Measurements from ENCODE around the gene PLA2G2C. TPM values are rescaled to one million over a fixed set of nuclear protein-coding genes. Genes with fewer than 3 reads are reported as not detected.

The PLA2G2C gene
- total RNA-seq, 2 experiments from 2014 or later = 0.44 to 0.57 TPM

- no peak for DNase-seq (ENCODE audit: low spot score)
- Histone ChIP-seq H3K4me1 (ENCODE audit: insufficient read depth, low read length, poor library complexity, severe bottlenecking) (peaks cover 66% of the 10 kb centered on the region), H2AFZ (ENCODE audit: low read length) (no peak overlapping the region), H4K20me1 (ENCODE audit: insufficient read depth, low read length) (no peaks in the 10 kb centered on the region), H3K4me3 (ENCODE audit: low read depth, low read length, poor library complexity, severe bottlenecking) (no peak overlapping the region), H3K4me2 (ENCODE audit: low read length) (no peak overlapping the region), H3K79me2 (ENCODE audit: insufficient read depth, low read depth, low read length) (no peaks in the 10 kb centered on the region), H3K9me2 (ENCODE audit: insufficient read depth, low read length) (no peaks in the 10 kb centered on the region), H3K27ac (ENCODE audit: low read depth, low read length, poor library complexity, severe bottlenecking) (no peak overlapping the region), H3K9me3 (ENCODE audit: low read length) (no peaks in the 10 kb centered on the region), H3K36me3 (ENCODE audit: insufficient read depth, low read length) (no peaks in the 10 kb centered on the region)
- ChIA-PET CTCF (ENCODE audit: unreplicated experiment) (no interaction called here), POLR2A (interaction anchor here (0.6 to 0.7 kb wide), 2 partner anchors 35 to 39 kb away, joined by 3 read pairs; no protein-coding TSS in a partner anchor)
- intact Hi-C loops (cut with micrococcal nuclease; ENCODE audit: unreplicated experiment) = no loop called here
- no TSS peak for BruUV-seq (replicated peaks)
- TF ChIP-seq CTCF (conservative IDR thresholded peaks at IDR 0.05; ENCODE audit: low read length) = no peak
- no peak for TF ChIP-seq EZH2phosphoT487 (IDR thresholded peaks at IDR 0.05; ENCODE audit: borderline replicate concordance, low read depth, low read length)
Measured at GRCh38 chr1:20198296-20198695, 12.0 kb upstream of the PLA2G2C start.

GRCh38 chr1:20197329-20197791 lies 11.0 kb upstream of the PLA2G2C start:
- TF ChIP-seq EZH2phosphoT487 (IDR thresholded peaks at IDR 0.05; ENCODE audit: borderline replicate concordance, low read depth, low read length) (no peak), CTCF (conservative IDR thresholded peaks at IDR 0.05; ENCODE audit: low read length) (no peak)
- CTCF ChIA-PET (ENCODE audit: unreplicated experiment) = no interaction called here
- Histone ChIP-seq H3K27ac (ENCODE audit: low read depth, low read length, poor library complexity, severe bottlenecking) (no peak overlapping the region), H2AFZ (ENCODE audit: low read length) (no peak overlapping the region), H4K20me1 (ENCODE audit: insufficient read depth, low read length) (no peaks in the 10 kb centered on the region), H3K9me2 (ENCODE audit: insufficient read depth, low read length) (no peaks in the 10 kb centered on the region), H3K4me2 (ENCODE audit: low read length) (no peak overlapping the region), H3K4me1 (ENCODE audit: insufficient read depth, low read length, poor library complexity, severe bottlenecking) (peaks cover 65% of the 10 kb centered on the region), H3K36me3 (ENCODE audit: insufficient read depth, low read length) (no peaks in the 10 kb centered on the region), H3K79me2 (ENCODE audit: insufficient read depth, low read depth, low read length) (no peaks in the 10 kb centered on the region), H3K4me3 (ENCODE audit: low read depth, low read length, poor library complexity, severe bottlenecking) (no peak overlapping the region), H3K9me3 (ENCODE audit: low read length) (no peaks in the 10 kb centered on the region)
- POLR2A ChIA-PET = no interaction called here
- DNase-seq (ENCODE audit: low spot score) = no peak
- no TSS peak for BruUV-seq (replicated peaks)
- intact Hi-C loops (cut with micrococcal nuclease; ENCODE audit: unreplicated experiment) = no loop called here

- H3K79me2 ChIP-seq (ENCODE audit: insufficient read depth, low read depth, low read length) = no peaks in the 10 kb centered on the region
- intact Hi-C loops (cut with micrococcal nuclease; ENCODE audit: unreplicated experiment) = loop anchor here (1.0 kb wide), 3 partner anchors 30 to 277 kb away; no protein-coding TSS in a partner anchor
- H3K36me3 ChIP-seq (ENCODE audit: insufficient read depth, low read length) = no peaks in the 10 kb centered on the region
- H3K4me2 ChIP-seq (ENCODE audit: low read length) = no peak overlapping the region; the same call in 1 of the 2 replicates
- no peak overlapping the region for H3K27ac ChIP-seq (ENCODE audit: low read depth, low read length, poor library complexity, severe bottlenecking)
- H3K9me2 ChIP-seq (ENCODE audit: insufficient read depth, low read length) = no peaks in the 10 kb centered on the region
- H2AFZ ChIP-seq (ENCODE audit: low read length) = no peak overlapping the region; the same call in 1 of the 2 replicates
- POLR2A ChIA-PET = interaction anchor here (1.0 kb wide), 1 partner anchor 32 kb away, joined by 3 read pairs; no protein-coding TSS in a partner anchor
- no peaks in the 10 kb centered on the region for H4K20me1 ChIP-seq (ENCODE audit: insufficient read depth, low read length)
- DNase-seq (ENCODE audit: low spot score) = no peak
- CTCF ChIA-PET (ENCODE audit: unreplicated experiment) = interaction anchor here (1.0 to 1.4 kb wide), 4 partner anchors 17 to 23 kb away, joined by 3 to 5 read pairs (median 4); no protein-coding TSS in a partner anchor
- peaks cover 47% of the 10 kb centered on the region for H3K4me1 ChIP-seq (ENCODE audit: insufficient read depth, low read length, poor library complexity, severe bottlenecking)
- no TSS peak for BruUV-seq (replicated peaks)
- no peak overlapping the region for H3K4me3 ChIP-seq (ENCODE audit: low read depth, low read length, poor library complexity, severe bottlenecking)
- H3K9me3 ChIP-seq (ENCODE audit: low read length) = no peaks in the 10 kb centered on the region
- TF ChIP-seq EZH2phosphoT487 (IDR thresholded peaks at IDR 0.05; ENCODE audit: borderline replicate concordance, low read depth, low read length) (no peak), CTCF (conservative IDR thresholded peaks at IDR 0.05; ENCODE audit: low read length) (peak; percentile 62)
Measured at GRCh38 chr1:20195462-20195780, 9.1 kb upstream of the PLA2G2C start.

Data from OCI-LY7 (cell line).